CD4-positive, alpha-beta T cell treated with Interleukin-1 beta for 1 hour (primary cell): ENCODE measurements around the gene POU2AF1.

Experiments used
- DNase-seq, 2 donors: peaks; one replicate each; pipeline ENCODE4 v3.0.0-alpha.2; 2020 to 2022

The POU2AF1 gene

GRCh38 chr11:111310088-111310487 is 69.0 kb downstream of the POU2AF1 start:
- no peak for DNase-seq

DNA sequence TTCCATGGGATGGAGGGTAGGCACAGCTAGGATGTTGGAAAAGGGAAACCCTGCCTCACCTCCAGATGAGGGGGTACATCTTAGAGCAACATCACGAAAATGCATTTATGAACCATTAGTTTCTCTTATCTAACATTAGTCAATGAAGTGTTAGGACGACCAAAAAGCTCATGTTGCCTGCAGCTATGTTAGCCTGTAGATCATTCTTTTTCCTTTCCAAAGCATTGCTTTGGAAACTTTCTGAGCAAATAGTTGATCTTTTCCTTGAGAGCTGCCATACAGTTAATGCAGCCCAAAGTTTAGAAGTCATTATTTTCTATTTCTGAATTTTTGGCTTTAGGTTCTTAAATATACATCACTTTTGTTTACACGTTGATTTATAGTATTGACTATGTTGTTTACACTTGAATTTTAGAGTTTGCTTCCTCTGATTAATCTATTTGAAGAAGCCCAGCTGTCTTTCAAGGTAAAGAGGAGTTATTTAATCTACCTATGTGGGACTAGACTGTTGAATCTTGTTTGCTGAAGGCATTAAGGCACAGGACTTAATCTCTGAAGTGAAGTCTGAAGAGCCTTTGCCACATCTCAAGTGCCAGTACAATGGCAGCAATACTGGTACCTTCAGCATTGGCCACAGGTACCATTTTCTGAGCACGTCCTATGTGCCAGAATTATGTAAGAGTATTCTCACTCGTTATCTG is 69.7 kb downstream of the POU2AF1 start:
- no peak for DNase-seq

DNA sequence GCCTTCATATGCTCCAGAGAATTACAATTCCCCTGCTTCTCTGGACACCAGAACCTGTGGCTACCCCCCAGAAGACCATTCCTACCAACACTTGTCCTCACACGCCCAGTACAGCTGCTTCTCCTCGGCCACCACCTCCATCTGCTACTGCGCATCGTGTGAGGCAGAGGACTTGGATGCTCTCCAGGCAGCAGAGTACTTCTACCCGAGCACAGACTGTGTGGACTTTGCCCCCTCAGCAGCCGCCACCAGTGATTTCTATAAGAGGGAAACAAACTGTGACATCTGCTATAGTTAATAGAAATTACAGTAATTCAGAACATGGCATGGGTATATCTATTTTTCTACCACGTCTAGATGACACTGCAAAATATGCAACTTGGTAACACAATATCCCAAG is 70.9 kb downstream of the POU2AF1 start:
- no peak for DNase-seq

DNA sequence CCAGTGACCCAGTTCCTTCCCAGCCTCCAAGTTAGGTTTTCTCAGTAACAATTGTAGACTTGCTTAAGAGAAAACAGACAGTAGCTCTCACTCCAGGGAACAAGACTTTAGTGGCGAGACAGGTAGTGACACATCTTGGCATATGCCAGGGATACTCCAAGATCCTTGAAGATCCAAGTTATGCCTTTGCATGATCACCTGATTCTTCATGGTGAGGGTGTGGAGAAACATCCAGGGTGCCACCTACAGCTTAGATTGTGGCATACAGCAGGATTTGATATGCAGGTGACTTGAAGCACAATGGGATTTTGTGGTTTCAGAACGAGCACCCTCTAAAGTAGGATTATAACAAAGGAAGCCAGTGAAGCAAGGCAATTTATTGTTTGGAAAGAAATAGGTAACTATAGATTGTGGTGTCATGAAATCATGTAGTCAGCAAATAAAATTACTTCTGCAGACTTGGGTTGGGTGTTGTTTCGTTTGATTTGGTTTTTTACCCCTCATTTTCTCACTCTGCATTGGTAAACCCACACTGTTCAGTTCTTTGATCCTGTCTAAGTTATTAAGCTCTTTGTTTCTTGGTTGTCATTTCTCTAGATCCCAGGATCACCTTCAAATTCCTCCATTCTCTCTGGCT is 71.5 kb downstream of the POU2AF1 start:
- no peak for DNase-seq

DNA sequence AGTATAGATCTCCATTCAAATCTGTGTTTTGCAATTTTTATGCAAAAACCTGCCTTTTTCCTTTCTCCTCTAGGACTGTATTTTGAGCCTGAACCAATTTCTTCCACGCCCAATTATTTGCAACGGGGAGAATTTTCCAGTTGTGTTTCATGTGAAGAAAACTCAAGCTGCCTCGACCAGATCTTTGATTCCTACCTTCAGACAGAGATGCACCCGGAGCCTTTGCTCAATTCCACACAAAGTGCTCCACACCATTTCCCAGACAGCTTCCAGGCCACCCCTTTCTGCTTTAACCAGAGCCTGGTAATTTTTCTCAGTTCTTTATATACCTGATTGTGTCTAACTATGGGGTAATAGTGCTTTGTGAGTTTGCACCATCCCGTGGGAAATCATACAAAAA is 72.8 kb downstream of the POU2AF1 start:
- DNase-seq = no peak

DNA sequence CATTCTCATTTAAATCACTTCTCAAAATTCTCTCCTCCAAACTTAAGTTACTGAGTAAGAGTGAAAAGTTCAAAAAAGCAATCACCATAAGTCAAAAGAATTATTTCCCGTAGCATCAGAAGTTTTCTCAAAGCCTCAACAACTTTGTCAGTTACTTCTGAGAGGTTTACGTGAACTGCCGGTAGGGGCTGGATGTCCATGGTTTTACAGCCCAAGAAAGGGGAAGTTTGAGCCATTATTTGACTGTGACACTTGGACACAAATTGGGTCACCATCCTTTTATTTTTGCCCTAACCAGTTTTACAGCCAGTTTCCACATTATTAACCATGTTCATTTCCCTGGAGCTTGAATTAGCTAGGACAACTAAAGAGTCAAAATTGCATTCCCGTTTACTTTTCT is 73.2 kb downstream of the POU2AF1 start:
- no peak for DNase-seq

- DNase-seq = no peak
Measured at GRCh38 chr11:111305162-111305802, 73.8 kb downstream of the POU2AF1 start.

GRCh38 chr11:111303461-111303860 is 75.6 kb downstream of the POU2AF1 start:
- no peak for DNase-seq

- no peak for DNase-seq
Measured at GRCh38 chr11:111302298-111302697, 76.8 kb downstream of the POU2AF1 start.
